Activated naive CD4-positive, alpha-beta T cell treated with anti-CD3 and anti-CD28 coated beads for 36 hours (primary cell): ENCODE measurements around the gene RAPGEF4. TPM values are rescaled to one million over a fixed set of nuclear protein-coding genes. Genes with fewer than 3 reads are reported as not detected.

Source experiments
- CTCF ChIA-PET: fragments of 350-600 bp; sonication (Branson Sonifier 250); formaldehyde crosslinking; loops from one replicate; lab custom pipeline; 2021; ENCODE audit warnings: antibody characterized with exemption; lab: Charles Lee
- DNase-seq: peaks from one replicate; pipeline ENCODE4 v3.0.0-alpha.2; 2020
- H3K27ac Mint-ChIP-seq: one replicate; pipeline ENCODE4 v1.8.0; 2021; ENCODE audit warnings: mild to moderate bottlenecking, mixed read lengths
- H3K27me3 Mint-ChIP-seq: one replicate; pipeline ENCODE4 v1.8.0; 2021; ENCODE audit warnings: low read depth, mixed read lengths
- H3K36me3 Mint-ChIP-seq: one replicate; pipeline ENCODE4 v1.8.0; 2021; ENCODE audit warnings: low read depth, mixed read lengths
- H3K4me1 Mint-ChIP-seq: one replicate; pipeline ENCODE4 v1.8.0; 2021; ENCODE audit warnings: low read depth, mixed read lengths
- H3K4me3 Mint-ChIP-seq: one replicate; pipeline ENCODE4 v1.8.0; 2021; ENCODE audit warnings: mild to moderate bottlenecking, moderate library complexity, mixed read lengths
- H3K9me3 Mint-ChIP-seq: one replicate; pipeline ENCODE4 v1.8.0; 2021; ENCODE audit warnings: mixed read lengths
- intact Hi-C: fragments of 100-400 bp; cut with micrococcal nuclease; formaldehyde crosslinking; loops from one replicate; pipeline ENCODE4 v1.15.1; 2023
- total RNA-seq, 2 experiments: library from RNA; stranded (reverse); gene quantifications; one replicate each; pipeline ENCODE4 v1.2.3, GENCODE V29; 2021

Gene RAPGEF4
- total RNA-seq, 2 experiments from 2014 or later = 0.24 to 0.35 TPM

- H3K4me1 Mint-ChIP-seq = no peaks in the 10 kb centered on the region
- H3K4me3 Mint-ChIP-seq = no peak overlapping the region
- no peaks in the 10 kb centered on the region for H3K27me3 Mint-ChIP-seq
- H3K36me3 Mint-ChIP-seq = no peaks in the 10 kb centered on the region
- H3K9me3 Mint-ChIP-seq = no peaks in the 10 kb centered on the region
- no peak overlapping the region for H3K27ac Mint-ChIP-seq
- intact Hi-C loops = no loop called here
- CTCF ChIA-PET = interaction anchor here (0.6 to 1.5 kb wide), 3 partner anchors 32 to 1976 kb away, joined by 4 to 7 read pairs (median 5); no protein-coding TSS in a partner anchor
- DNase-seq = no peak
These were observed 259.9 kb downstream of the RAPGEF4 start for GRCh38 chr2:172995323-172996244.

- CTCF ChIA-PET = no interaction called here
- H3K4me3 Mint-ChIP-seq = no peak overlapping the region
- DNase-seq = no peak
- no peaks in the 10 kb centered on the region for H3K9me3 Mint-ChIP-seq
- H3K27ac Mint-ChIP-seq = no peak overlapping the region
- no peaks in the 10 kb centered on the region for H3K27me3 Mint-ChIP-seq
- no peaks in the 10 kb centered on the region for H3K4me1 Mint-ChIP-seq
- intact Hi-C loops = no loop called here
- H3K36me3 Mint-ChIP-seq = no peaks in the 10 kb centered on the region
These were observed 260.8 kb downstream of the RAPGEF4 start for GRCh38 chr2:172996387-172996961.

- no peak for DNase-seq
- Mint-ChIP-seq H3K36me3 (no peaks in the 10 kb centered on the region), H3K27ac (no peak overlapping the region), H3K4me3 (no peak overlapping the region), H3K27me3 (no peaks in the 10 kb centered on the region), H3K4me1 (no peaks in the 10 kb centered on the region), H3K9me3 (no peaks in the 10 kb centered on the region)
- CTCF ChIA-PET = interaction anchor here (0.8 kb wide), 1 partner anchor 29 kb away, joined by 4 read pairs; no protein-coding TSS in a partner anchor
- intact Hi-C loops = no loop called here
These were observed 261.4 kb downstream of the RAPGEF4 start for GRCh38 chr2:172997031-172997430.

GRCh38 chr2:172998547-172999272 lies 263.1 kb downstream of the RAPGEF4 start:
- Mint-ChIP-seq H3K4me3 (no peak overlapping the region), H3K4me1 (no peaks in the 10 kb centered on the region), H3K9me3 (no peaks in the 10 kb centered on the region), H3K27ac (no peak overlapping the region), H3K27me3 (no peaks in the 10 kb centered on the region), H3K36me3 (no peaks in the 10 kb centered on the region)
- intact Hi-C loops = no loop called here
- CTCF ChIA-PET = interaction anchor here (1.0 kb wide), 1 partner anchor 26 kb away, joined by 3 read pairs; no protein-coding TSS in a partner anchor
- no peak for DNase-seq

GRCh38 chr2:172999641-173000386 lies 264.2 kb downstream of the RAPGEF4 start:
- H3K36me3 Mint-ChIP-seq = no peaks in the 10 kb centered on the region
- H3K27ac Mint-ChIP-seq = no peak overlapping the region
- no peak for DNase-seq
- H3K9me3 Mint-ChIP-seq = no peaks in the 10 kb centered on the region
- H3K4me3 Mint-ChIP-seq = no peak overlapping the region
- no peaks in the 10 kb centered on the region for H3K4me1 Mint-ChIP-seq
- intact Hi-C loops = no loop called here
- CTCF ChIA-PET = interaction anchor here (0.6 to 0.9 kb wide), 2 partner anchors 27 to 210 kb away, joined by 3 read pairs; no protein-coding TSS in a partner anchor
- H3K27me3 Mint-ChIP-seq = no peaks in the 10 kb centered on the region

GRCh38 chr2:173001664-173002604 lies 266.3 kb downstream of the RAPGEF4 start:
- Mint-ChIP-seq H3K27me3 (no peaks in the 10 kb centered on the region), H3K9me3 (no peaks in the 10 kb centered on the region), H3K4me1 (no peaks in the 10 kb centered on the region), H3K27ac (no peak overlapping the region), H3K4me3 (no peak overlapping the region), H3K36me3 (no peaks in the 10 kb centered on the region)
- no peak for DNase-seq
- CTCF ChIA-PET = no interaction called here
- intact Hi-C loops = no loop called here

GRCh38 chr2:173002751-173003541 lies 267.3 kb downstream of the RAPGEF4 start:
- H3K4me1 Mint-ChIP-seq = no peaks in the 10 kb centered on the region
- intact Hi-C loops = no loop called here
- H3K27ac Mint-ChIP-seq = no peak overlapping the region
- H3K36me3 Mint-ChIP-seq = no peaks in the 10 kb centered on the region
- no peak overlapping the region for H3K4me3 Mint-ChIP-seq
- CTCF ChIA-PET = interaction anchor here (0.7 to 1.2 kb wide), 2 partner anchors 24 to 189 kb away, joined by 3 read pairs; no protein-coding TSS in a partner anchor
- no peaks in the 10 kb centered on the region for H3K27me3 Mint-ChIP-seq
- no peaks in the 10 kb centered on the region for H3K9me3 Mint-ChIP-seq
- no peak for DNase-seq

GRCh38 chr2:173008786-173009185 lies 273.1 kb downstream of the RAPGEF4 start:
- no peak for DNase-seq
- intact Hi-C loops = no loop called here
- Mint-ChIP-seq H3K4me3 (no peak overlapping the region), H3K36me3 (no peaks in the 10 kb centered on the region), H3K27me3 (peaks cover 8% of the 10 kb centered on the region), H3K9me3 (no peaks in the 10 kb centered on the region), H3K27ac (no peak overlapping the region), H3K4me1 (no peaks in the 10 kb centered on the region)
- CTCF ChIA-PET = no interaction called here

- Mint-ChIP-seq H3K4me1 (no peaks in the 10 kb centered on the region), H3K9me3 (no peaks in the 10 kb centered on the region), H3K36me3 (no peaks in the 10 kb centered on the region), H3K27ac (no peak overlapping the region), H3K4me3 (no peak overlapping the region), H3K27me3 (peaks cover 8% of the 10 kb centered on the region)
- intact Hi-C loops = no loop called here
- CTCF ChIA-PET = interaction anchor here (0.6 kb wide), 1 partner anchor 129 kb away, joined by 3 read pairs; no protein-coding TSS in a partner anchor
- no peak for DNase-seq
These were observed 274.6 kb downstream of the RAPGEF4 start for GRCh38 chr2:173010233-173010632.

GRCh38 chr2:173016451-173016850 lies 280.8 kb downstream of the RAPGEF4 start:
- H3K9me3 Mint-ChIP-seq = no peaks in the 10 kb centered on the region
- H3K36me3 Mint-ChIP-seq = no peaks in the 10 kb centered on the region
- H3K4me3 Mint-ChIP-seq = no peak overlapping the region
- no peak overlapping the region for H3K27ac Mint-ChIP-seq
- H3K27me3 Mint-ChIP-seq = peaks cover under 1% of the 10 kb centered on the region
- intact Hi-C loops = no loop called here
- CTCF ChIA-PET = interaction anchor here (2.2 kb wide), 1 partner anchor 11 kb away, joined by 20 read pairs; no protein-coding TSS in a partner anchor
- no peak for DNase-seq
- H3K4me1 Mint-ChIP-seq = no peaks in the 10 kb centered on the region
